Mucosa of descending colon (tissue), 3 donors: Measurements from ENCODE around the gene FBXW11. TPM values are rescaled to one million over a fixed set of nuclear protein-coding genes. Genes with fewer than 3 reads are reported as not detected.
"Not testable (repeated sequence)": the region's sequence is repeated elsewhere in the genome, so short reads cannot be mapped to it uniquely, and the experiment has no call there.

Source experiments
- ATAC-seq: fragments of 200-7000 bp; cut with Tn5 transposase; one replicate; pipeline ENCODE4 v1.9.1; 2020; ENCODE audit warnings: mild to moderate bottlenecking, moderate library complexity
- DNase-seq, 3 donors: peaks; one replicate each; pipeline ENCODE4 v3.0.0-alpha.2; 2020
- H3K36me3 ChIP-seq: fragments of 200-600 bp; one replicate; pipeline ENCODE4 v1.8.0; 2021; ENCODE audit warnings: low read depth, mild to moderate bottlenecking
- H3K4me1 ChIP-seq: fragments of 200-600 bp; one replicate; pipeline ENCODE4 v1.8.0; 2021; ENCODE audit warnings: low read depth, mild to moderate bottlenecking
- H3K4me3 ChIP-seq: fragments of 200-600 bp; one replicate; pipeline ENCODE4 v1.8.0; 2021; ENCODE audit warnings: mild to moderate bottlenecking
- H3K9me3 ChIP-seq: fragments of 200-600 bp; one replicate; pipeline ENCODE4 v1.8.0; 2021; ENCODE audit warnings: mild to moderate bottlenecking
- intact Hi-C, 2 donors: fragments of 100-400 bp; cut with DNase I in 1 of 2; cut with micrococcal nuclease in 1 of 2; formaldehyde crosslinking; loops; one replicate each; pipeline versions ENCODE4 v1.11.0 to v1.11.1; 2022; cut with DNase I, micrococcal nuclease
- total RNA-seq, 3 donors: library from RNA; stranded (reverse); fragmentation: NEBNext Ultra II Directional in 2 of 3; extraction: Animal tissue kit (Norgen Biotek cat#: 25700) in 2 of 3; gene quantifications; one replicate each; pipeline versions ENCODE4 v1.2.1 to v1.2.4, GENCODE V29; 2021 to 2023
- TF ChIP-seq, protein P1 (sequence below): fragments of 200-600 bp; IDR thresholded peaks from one replicate; pipeline ENCODE4 v1.8.0; 2022; ENCODE audit warnings: antibody characterized with exemption, mild to moderate bottlenecking
- donor health status: DM: no; HTN: no; CAD: no; lungs with moderate emphysema.
- donor health status: DM: no; HTN: no; CAD: no.
- donor health status: DM: no; HTN: yes; CAD: no.

Gene FBXW11
- total RNA-seq, 3 donors from 2014 or later: 37.2 to 50.2 (median 39.5) TPM

- TF ChIP-seq, protein P1, sequence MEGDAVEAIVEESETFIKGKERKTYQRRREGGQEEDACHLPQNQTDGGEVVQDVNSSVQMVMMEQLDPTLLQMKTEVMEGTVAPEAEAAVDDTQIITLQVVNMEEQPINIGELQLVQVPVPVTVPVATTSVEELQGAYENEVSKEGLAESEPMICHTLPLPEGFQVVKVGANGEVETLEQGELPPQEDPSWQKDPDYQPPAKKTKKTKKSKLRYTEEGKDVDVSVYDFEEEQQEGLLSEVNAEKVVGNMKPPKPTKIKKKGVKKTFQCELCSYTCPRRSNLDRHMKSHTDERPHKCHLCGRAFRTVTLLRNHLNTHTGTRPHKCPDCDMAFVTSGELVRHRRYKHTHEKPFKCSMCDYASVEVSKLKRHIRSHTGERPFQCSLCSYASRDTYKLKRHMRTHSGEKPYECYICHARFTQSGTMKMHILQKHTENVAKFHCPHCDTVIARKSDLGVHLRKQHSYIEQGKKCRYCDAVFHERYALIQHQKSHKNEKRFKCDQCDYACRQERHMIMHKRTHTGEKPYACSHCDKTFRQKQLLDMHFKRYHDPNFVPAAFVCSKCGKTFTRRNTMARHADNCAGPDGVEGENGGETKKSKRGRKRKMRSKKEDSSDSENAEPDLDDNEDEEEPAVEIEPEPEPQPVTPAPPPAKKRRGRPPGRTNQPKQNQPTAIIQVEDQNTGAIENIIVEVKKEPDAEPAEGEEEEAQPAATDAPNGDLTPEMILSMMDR: no peak
- DNase-seq (no peak), ATAC-seq (no peak)
- no peaks in the 10 kb centered on the region for H3K4me1 ChIP-seq
- H3K36me3 ChIP-seq: no peaks in the 10 kb centered on the region
- intact Hi-C loops: no loop called here
- peaks cover 19% of the 10 kb centered on the region for H3K9me3 ChIP-seq
- H3K4me3 ChIP-seq: no peak overlapping the region
These were observed 24.6 kb downstream of the FBXW11 start for GRCh38 chr5:171981847-171982246.

DNA sequence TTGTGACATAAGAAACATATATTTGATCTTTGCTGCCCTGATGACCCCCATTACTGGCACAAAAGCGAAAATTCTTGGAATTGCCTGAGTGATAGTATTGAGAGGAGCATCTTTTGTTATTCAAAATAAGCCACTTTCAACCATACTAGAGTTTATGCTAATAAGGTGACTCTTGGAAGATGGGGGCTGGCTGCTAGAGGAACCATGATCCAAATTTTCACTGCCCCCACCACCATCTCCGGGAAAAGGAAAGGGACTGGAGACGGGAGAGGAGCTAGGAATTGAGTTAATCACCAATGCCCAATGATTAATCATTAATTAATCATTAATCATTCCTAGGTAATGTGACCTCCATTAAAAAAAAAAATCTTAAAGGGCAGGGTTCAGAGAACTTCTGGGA is 25.6 kb downstream of the FBXW11 start:
- DNase-seq: no peak
- intact Hi-C loops: no loop called here
- TF ChIP-seq, protein P1: no peak
- ATAC-seq: no peak
- no peaks in the 10 kb centered on the region for H3K4me1 ChIP-seq
- no peak overlapping the region for H3K4me3 ChIP-seq
- H3K9me3 ChIP-seq: peaks cover 19% of the 10 kb centered on the region
- no peaks in the 10 kb centered on the region for H3K36me3 ChIP-seq

GRCh38 chr5:171979606-171980005 is 26.8 kb downstream of the FBXW11 start:
- DNase-seq: no peak
- intact Hi-C loops: no loop called here
- no peak overlapping the region for H3K4me3 ChIP-seq
- no peaks in the 10 kb centered on the region for H3K4me1 ChIP-seq
- TF ChIP-seq, protein P1: no peak
- no peaks in the 10 kb centered on the region for H3K36me3 ChIP-seq
- peaks cover 19% of the 10 kb centered on the region for H3K9me3 ChIP-seq
- no peak for ATAC-seq

DNA sequence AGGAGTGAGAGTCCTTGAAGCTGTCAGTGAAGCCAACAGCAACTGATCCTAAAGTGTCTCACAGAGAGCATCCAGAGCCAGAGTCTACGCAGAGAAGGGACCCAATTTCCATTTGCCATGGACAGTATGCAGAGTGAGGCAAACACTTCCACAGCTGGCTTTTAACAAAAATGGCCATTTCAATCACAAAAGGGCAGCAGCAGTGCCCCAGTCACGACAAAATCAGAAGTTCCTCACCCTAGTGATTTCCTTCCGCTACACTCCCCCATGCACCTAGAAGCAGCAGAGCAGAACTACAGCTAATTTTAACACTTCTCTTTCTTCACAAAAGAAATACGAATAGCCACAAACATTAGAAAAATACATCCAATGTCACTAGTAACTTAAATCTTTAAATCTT is 27.9 kb downstream of the FBXW11 start:
- ATAC-seq (no peak), DNase-seq (no peak)
- TF ChIP-seq, protein P1: no peak
- intact Hi-C loops: no loop called here
- H3K9me3 ChIP-seq: peaks cover 19% of the 10 kb centered on the region
- H3K36me3 ChIP-seq: no peaks in the 10 kb centered on the region
- H3K4me3 ChIP-seq: no peak overlapping the region
- no peaks in the 10 kb centered on the region for H3K4me1 ChIP-seq

DNA sequence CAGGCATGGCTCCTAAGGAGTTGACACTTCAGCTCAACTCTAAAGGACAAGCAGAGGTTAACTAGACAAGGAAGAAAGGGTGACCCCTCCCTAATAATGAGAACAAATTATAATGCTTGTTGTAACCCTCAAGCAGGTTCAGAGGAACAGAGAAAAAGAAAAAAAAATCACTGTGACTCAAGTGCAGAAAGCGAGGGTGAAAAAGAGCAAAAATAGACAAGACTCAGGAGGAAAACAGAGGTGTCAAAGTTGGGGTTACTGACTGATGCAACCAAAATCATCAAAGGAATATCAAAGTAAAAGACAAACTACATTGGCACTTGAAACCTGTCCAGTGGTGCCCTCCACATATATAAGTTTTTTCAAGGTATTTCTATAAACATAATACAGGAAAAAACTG is 28.4 kb downstream of the FBXW11 start:
- H3K4me1 ChIP-seq: no peaks in the 10 kb centered on the region
- no peak overlapping the region for H3K4me3 ChIP-seq
- intact Hi-C loops: no loop called here
- peaks cover 19% of the 10 kb centered on the region for H3K9me3 ChIP-seq
- ATAC-seq: no peak
- TF ChIP-seq, protein P1: no peak
- no peak for DNase-seq
- no peaks in the 10 kb centered on the region for H3K36me3 ChIP-seq

DNA sequence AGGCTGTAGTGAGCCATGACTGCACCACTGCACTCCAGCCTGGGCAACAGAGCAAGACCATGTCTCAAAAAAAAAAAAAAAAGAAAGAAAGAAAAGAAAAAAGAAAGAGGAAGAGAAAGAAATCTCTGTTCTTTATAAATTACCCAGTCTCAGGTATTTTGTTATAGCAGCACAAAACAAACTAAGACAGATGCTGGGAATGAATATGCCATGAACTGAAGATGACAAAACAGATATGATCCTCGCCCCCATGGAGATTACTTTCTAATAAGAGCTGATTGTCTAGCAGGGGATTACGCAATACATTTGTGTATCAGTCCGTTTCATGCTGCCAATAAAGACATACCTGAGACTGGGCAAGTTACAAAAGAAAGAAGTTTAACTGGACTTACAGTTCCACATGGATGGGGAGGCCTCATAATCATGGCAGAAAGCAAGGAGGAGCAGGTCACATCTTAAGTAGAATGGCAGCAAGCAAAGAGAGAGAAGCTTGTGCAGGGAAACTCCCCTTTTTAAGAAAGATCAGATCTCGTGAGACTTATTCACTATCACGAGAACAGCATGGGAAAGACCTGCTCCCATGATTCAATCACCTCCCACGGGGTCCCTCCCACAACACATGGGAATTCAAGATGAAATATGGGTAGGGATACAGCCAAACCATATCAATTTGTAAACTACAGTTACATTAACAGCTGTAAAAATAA is 29.0 kb downstream of the FBXW11 start:
- intact Hi-C loops, H3K36me3 ChIP-seq, H3K4me1 ChIP-seq, DNase-seq, H3K4me3 ChIP-seq, ATAC-seq: not testable (repeated sequence)
- peaks cover 19% of the 10 kb centered on the region for H3K9me3 ChIP-seq
